Loucy (cell line): ENCODE results near the gene L3MBTL4.

ENCODE experiments used
- H2AFZ ChIP-seq: fragments of 200-600 bp; sonication (generic); 2 replicates; pipeline ENCODE4 v1.6.0; 2016; ENCODE audit warnings: antibody characterized with exemption, mild to moderate bottlenecking, low read length, moderate library complexity
- H3F3A ChIP-seq: fragments of 200-600 bp; 2 replicates; pipeline ENCODE4 v1.6.0; 2016; ENCODE audit warnings: antibody characterized with exemption, low read depth, mild to moderate bottlenecking
- H3K27me3 ChIP-seq: fragments of 200-600 bp; sonication (generic); 2 replicates; pipeline ENCODE4 v1.6.1; 2014; ENCODE audit warnings: low read length, mild to moderate bottlenecking; ENCODE audit not compliant: insufficient read depth, poor library complexity, severe bottlenecking
- H3K36me3 ChIP-seq: fragments of 200-600 bp; sonication (generic); 2 replicates; pipeline ENCODE4 v1.6.1; 2016; ENCODE audit warnings: low read length; ENCODE audit not compliant: insufficient read depth
- H3K4me1 ChIP-seq: fragments of 200-600 bp; sonication (generic); 2 replicates; pipeline ENCODE4 v1.5.1; 2014; ENCODE audit warnings: low read length, mild to moderate bottlenecking; ENCODE audit not compliant: insufficient read depth, poor library complexity, severe bottlenecking
- H3K4me2 ChIP-seq: fragments of 200-600 bp; sonication (generic); 2 replicates; pipeline ENCODE4 v1.6.0; 2014; ENCODE audit warnings: antibody characterized with exemption, low read length, low read depth, mild to moderate bottlenecking; ENCODE audit not compliant: poor library complexity, severe bottlenecking
- H3K4me3 ChIP-seq: fragments of 200-600 bp; sonication (generic); 2 replicates; pipeline ENCODE4 v1.5.1; 2014; ENCODE audit warnings: low read length, mild to moderate bottlenecking, mixed read lengths; ENCODE audit not compliant: poor library complexity, severe bottlenecking
- H3K79me2 ChIP-seq: fragments of 200-600 bp; sonication (generic); 2 replicates; pipeline ENCODE4 v1.6.1; 2014; ENCODE audit warnings: low read length; ENCODE audit not compliant: insufficient read depth
- H3K9ac ChIP-seq: fragments of 200-600 bp; sonication (generic); 2 replicates; pipeline ENCODE4 v1.6.0; 2014; ENCODE audit warnings: mild to moderate bottlenecking, low read depth, low read length, moderate library complexity; ENCODE audit not compliant: poor library complexity, severe bottlenecking
- H3K9me2 ChIP-seq: fragments of 200-600 bp; sonication (generic); replicated peaks from 2 replicates; pipeline ENCODE4 v1.6.1; 2016; ENCODE audit warnings: low read depth, low read length, mixed read lengths
- H3K9me3 ChIP-seq: fragments of 200-600 bp; sonication (generic); 2 replicates; pipeline ENCODE4 v1.6.1; 2014; ENCODE audit warnings: mild to moderate bottlenecking, antibody characterized with exemption, low read length, low read depth; ENCODE audit not compliant: insufficient read depth
- H4K20me1 ChIP-seq: fragments of 200-600 bp; sonication (generic); 2 replicates; pipeline ENCODE4 v1.6.0; 2014; ENCODE audit warnings: antibody characterized with exemption, low read length, mild to moderate bottlenecking; ENCODE audit not compliant: insufficient read depth, poor library complexity, severe bottlenecking
- EZH2phosphoT487 ChIP-seq: fragments of 200-600 bp; IDR thresholded peaks from 2 replicates; pipeline ENCODE4 v1.6.1; 2018; ENCODE audit warnings: antibody characterized with exemption, mild to moderate bottlenecking, moderate library complexity, borderline replicate concordance
- TF ChIP-seq, protein P1 (sequence below): fragments of 200-600 bp; sonication (generic); conservative IDR thresholded peaks from 2 replicates; pipeline ENCODE4 v1.5.1; 2014; ENCODE audit warnings: mild to moderate bottlenecking, antibody characterized with exemption, low read length

Gene L3MBTL4

DNA sequence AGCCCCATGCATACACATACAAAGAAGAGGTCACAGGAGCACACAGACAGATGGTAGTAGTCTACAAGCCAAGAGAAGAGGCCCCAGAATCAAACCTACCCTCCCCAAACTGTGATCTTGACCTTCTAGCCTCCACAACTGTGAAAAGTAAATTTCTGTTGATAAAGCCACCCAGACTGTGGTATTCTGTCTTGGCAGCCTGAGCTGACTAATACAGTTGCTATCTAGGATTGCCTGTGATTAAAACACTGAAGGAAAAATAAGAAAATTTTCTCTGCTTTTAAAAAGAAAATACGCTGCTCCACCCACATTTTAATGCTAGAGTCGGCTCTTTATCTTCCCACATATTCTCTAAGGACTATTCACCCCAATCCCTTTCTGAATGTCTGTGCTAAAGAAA lies 375.7 kb downstream of the L3MBTL4 start:
- Histone ChIP-seq H3K4me3 (no peak overlapping the region), H3K27me3 (no peaks in the 10 kb centered on the region), H3K4me2 (no peak overlapping the region), H2AFZ (no peak overlapping the region), H3K9me2 (no peaks in the 10 kb centered on the region), H3K4me1 (no peaks in the 10 kb centered on the region), H3K79me2 (no peaks in the 10 kb centered on the region), H3K9ac (no peak overlapping the region), H3K9me3 (peaks cover 11% of the 10 kb centered on the region; the same call in 1 of the 2 replicates), H3K36me3 (no peaks in the 10 kb centered on the region), H4K20me1 (no peaks in the 10 kb centered on the region), H3F3A (no peaks in the 10 kb centered on the region)
- TF ChIP-seq EZH2phosphoT487: no peak
- TF ChIP-seq, protein P1, sequence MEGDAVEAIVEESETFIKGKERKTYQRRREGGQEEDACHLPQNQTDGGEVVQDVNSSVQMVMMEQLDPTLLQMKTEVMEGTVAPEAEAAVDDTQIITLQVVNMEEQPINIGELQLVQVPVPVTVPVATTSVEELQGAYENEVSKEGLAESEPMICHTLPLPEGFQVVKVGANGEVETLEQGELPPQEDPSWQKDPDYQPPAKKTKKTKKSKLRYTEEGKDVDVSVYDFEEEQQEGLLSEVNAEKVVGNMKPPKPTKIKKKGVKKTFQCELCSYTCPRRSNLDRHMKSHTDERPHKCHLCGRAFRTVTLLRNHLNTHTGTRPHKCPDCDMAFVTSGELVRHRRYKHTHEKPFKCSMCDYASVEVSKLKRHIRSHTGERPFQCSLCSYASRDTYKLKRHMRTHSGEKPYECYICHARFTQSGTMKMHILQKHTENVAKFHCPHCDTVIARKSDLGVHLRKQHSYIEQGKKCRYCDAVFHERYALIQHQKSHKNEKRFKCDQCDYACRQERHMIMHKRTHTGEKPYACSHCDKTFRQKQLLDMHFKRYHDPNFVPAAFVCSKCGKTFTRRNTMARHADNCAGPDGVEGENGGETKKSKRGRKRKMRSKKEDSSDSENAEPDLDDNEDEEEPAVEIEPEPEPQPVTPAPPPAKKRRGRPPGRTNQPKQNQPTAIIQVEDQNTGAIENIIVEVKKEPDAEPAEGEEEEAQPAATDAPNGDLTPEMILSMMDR: no peak

GRCh38 chr18:6031442-6031841 lies 383.3 kb downstream of the L3MBTL4 start:
- Histone ChIP-seq H3F3A (no peaks in the 10 kb centered on the region), H2AFZ (no peak overlapping the region), H3K9me3 (no peaks in the 10 kb centered on the region), H3K4me1 (no peaks in the 10 kb centered on the region), H3K9me2 (no peaks in the 10 kb centered on the region), H4K20me1 (no peaks in the 10 kb centered on the region), H3K27me3 (no peaks in the 10 kb centered on the region), H3K4me2 (no peak overlapping the region), H3K9ac (no peak overlapping the region), H3K79me2 (no peaks in the 10 kb centered on the region), H3K4me3 (no peak overlapping the region), H3K36me3 (no peaks in the 10 kb centered on the region)
- TF ChIP-seq, protein P1: no peak
- no peak for TF ChIP-seq EZH2phosphoT487

DNA sequence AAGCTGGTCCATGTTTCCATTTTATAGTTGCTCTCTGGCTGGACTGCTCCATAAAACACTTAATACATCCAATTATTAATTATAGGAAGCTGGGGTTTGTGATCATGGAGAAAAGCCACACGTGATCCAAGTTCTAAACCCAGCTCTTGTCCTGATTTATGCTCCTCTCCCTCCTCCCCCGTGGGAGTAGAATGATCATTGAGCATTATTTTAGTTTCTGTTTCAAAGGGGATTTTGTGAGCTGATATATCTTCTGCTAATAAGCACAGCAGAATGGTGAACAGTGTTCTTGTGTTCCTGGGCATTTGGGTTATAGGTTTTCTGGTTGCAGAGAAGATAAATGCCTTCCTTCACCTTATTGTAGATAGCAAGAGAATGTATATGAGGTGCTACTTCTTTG lies 383.7 kb downstream of the L3MBTL4 start:
- TF ChIP-seq EZH2phosphoT487: no peak
- TF ChIP-seq, protein P1: no peak
- no peaks in the 10 kb centered on the region for H3K27me3 ChIP-seq
- no peaks in the 10 kb centered on the region for H3K36me3 ChIP-seq
- no peaks in the 10 kb centered on the region for H3K9me3 ChIP-seq
- no peaks in the 10 kb centered on the region for H3F3A ChIP-seq
- no peaks in the 10 kb centered on the region for H4K20me1 ChIP-seq
- H3K4me2 ChIP-seq: no peak overlapping the region
- no peak overlapping the region for H2AFZ ChIP-seq
- no peak overlapping the region for H3K9ac ChIP-seq
- no peak overlapping the region for H3K4me3 ChIP-seq
- H3K9me2 ChIP-seq: no peaks in the 10 kb centered on the region
- H3K4me1 ChIP-seq: no peaks in the 10 kb centered on the region
- no peaks in the 10 kb centered on the region for H3K79me2 ChIP-seq
